Progenitor cell of endocrine pancreas (in vitro differentiated cells): ENCODE results near the gene FRMD1. TPM values are rescaled to one million over a fixed set of nuclear protein-coding genes. Genes with fewer than 3 reads are reported as not detected.

ENCODE experiments used
- DNase-seq: peaks from one replicate; pipeline ENCODE4 v3.0.0; 2021; ENCODE audit warnings: low spot score; ENCODE audit not compliant: unreplicated experiment
- H3K27ac Mint-ChIP-seq: 2 replicates; pipeline ENCODE4 v1.8.0; 2021; ENCODE audit warnings: mild to moderate bottlenecking, moderate library complexity, mixed read lengths
- H3K27me3 Mint-ChIP-seq: 2 replicates; pipeline ENCODE4 v1.8.0; 2021; ENCODE audit warnings: mixed read lengths
- H3K36me3 Mint-ChIP-seq: 2 replicates; pipeline ENCODE4 v1.8.0; 2022; ENCODE audit warnings: mixed read lengths; ENCODE audit not compliant: insufficient read depth
- H3K4me1 Mint-ChIP-seq: 2 replicates; pipeline ENCODE4 v1.8.0; 2021; ENCODE audit warnings: low read depth, mixed read lengths
- H3K4me3 Mint-ChIP-seq: 2 replicates; pipeline ENCODE4 v1.8.0; 2021; ENCODE audit warnings: low read depth, mild to moderate bottlenecking, moderate library complexity, mixed read lengths
- H3K9me3 Mint-ChIP-seq: 2 replicates; pipeline ENCODE4 v1.8.0; 2021; ENCODE audit warnings: low read depth, mixed read lengths
- CTCF ChIP-seq: fragments of 200-600 bp; sonication (generic); IDR thresholded peaks from one replicate; pipeline ENCODE4 v1.5.0; 2021; ENCODE audit warnings: antibody characterized with exemption, mild to moderate bottlenecking; ENCODE audit not compliant: unreplicated experiment
- total RNA-seq: library from RNA; stranded (reverse); gene quantifications from 2 replicates; pipeline ENCODE4 v1.2.1, GENCODE V29; 2021

The FRMD1 gene
- total RNA-seq, 1 donor from 2014 or later: not detected

- no peak for DNase-seq
- H3K36me3 Mint-ChIP-seq: no peaks in the 10 kb centered on the region
- no peaks in the 10 kb centered on the region for H3K27me3 Mint-ChIP-seq
- no peak overlapping the region for H3K4me3 Mint-ChIP-seq
- peaks cover 8% of the 10 kb centered on the region for H3K4me1 Mint-ChIP-seq
- peak overlapping the region; percentile 37 for H3K27ac Mint-ChIP-seq
- no peak for TF ChIP-seq CTCF
- no peaks in the 10 kb centered on the region for H3K9me3 Mint-ChIP-seq
Measured at GRCh38 chr6:168093634-168094033, 14.6 kb upstream of the FRMD1 start.

- Mint-ChIP-seq H3K27ac (no peak overlapping the region), H3K9me3 (no peaks in the 10 kb centered on the region), H3K4me1 (peaks cover 14% of the 10 kb centered on the region), H3K36me3 (no peaks in the 10 kb centered on the region), H3K27me3 (no peaks in the 10 kb centered on the region), H3K4me3 (no peak overlapping the region)
- TF ChIP-seq CTCF: no peak
- no peak for DNase-seq
Measured at GRCh38 chr6:168093071-168093505, 14.1 kb upstream of the FRMD1 start.

GRCh38 chr6:168092541-168092940 is 13.5 kb upstream of the FRMD1 start:
- Mint-ChIP-seq H3K27ac (no peak overlapping the region), H3K27me3 (no peaks in the 10 kb centered on the region), H3K36me3 (no peaks in the 10 kb centered on the region), H3K4me1 (peaks cover 17% of the 10 kb centered on the region), H3K9me3 (no peaks in the 10 kb centered on the region), H3K4me3 (no peak overlapping the region)
- TF ChIP-seq CTCF: no peak
- DNase-seq: no peak

- no peak for TF ChIP-seq CTCF
- Mint-ChIP-seq H3K27ac (no peak overlapping the region), H3K36me3 (no peaks in the 10 kb centered on the region), H3K4me3 (no peak overlapping the region), H3K27me3 (peaks cover 4% of the 10 kb centered on the region), H3K9me3 (no peaks in the 10 kb centered on the region), H3K4me1 (peaks cover 17% of the 10 kb centered on the region)
- no peak for DNase-seq
Measured at GRCh38 chr6:168091381-168092264, 12.6 kb upstream of the FRMD1 start.

- peak overlapping the region; percentile 76 for H3K27ac Mint-ChIP-seq
- H3K9me3 Mint-ChIP-seq: no peaks in the 10 kb centered on the region
- no peaks in the 10 kb centered on the region for H3K36me3 Mint-ChIP-seq
- no peak for TF ChIP-seq CTCF
- DNase-seq: no peak
- no peak overlapping the region for H3K4me3 Mint-ChIP-seq
- peaks cover 17% of the 10 kb centered on the region for H3K4me1 Mint-ChIP-seq
- H3K27me3 Mint-ChIP-seq: peaks cover 4% of the 10 kb centered on the region
Measured at GRCh38 chr6:168090706-168091105, 11.7 kb upstream of the FRMD1 start.
